Measurements from ENCODE around the gene RNF208.
"Not testable (repeated sequence)": the region's sequence is repeated elsewhere in the genome, so short reads cannot be mapped to it uniquely, and the experiment has no call there.

RNF208 gene, protein sequence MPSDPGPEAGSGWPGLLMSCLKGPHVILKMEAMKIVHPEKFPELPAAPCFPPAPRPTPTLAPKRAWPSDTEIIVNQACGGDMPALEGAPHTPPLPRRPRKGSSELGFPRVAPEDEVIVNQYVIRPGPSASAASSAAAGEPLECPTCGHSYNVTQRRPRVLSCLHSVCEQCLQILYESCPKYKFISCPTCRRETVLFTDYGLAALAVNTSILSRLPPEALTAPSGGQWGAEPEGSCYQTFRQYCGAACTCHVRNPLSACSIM

DNA sequence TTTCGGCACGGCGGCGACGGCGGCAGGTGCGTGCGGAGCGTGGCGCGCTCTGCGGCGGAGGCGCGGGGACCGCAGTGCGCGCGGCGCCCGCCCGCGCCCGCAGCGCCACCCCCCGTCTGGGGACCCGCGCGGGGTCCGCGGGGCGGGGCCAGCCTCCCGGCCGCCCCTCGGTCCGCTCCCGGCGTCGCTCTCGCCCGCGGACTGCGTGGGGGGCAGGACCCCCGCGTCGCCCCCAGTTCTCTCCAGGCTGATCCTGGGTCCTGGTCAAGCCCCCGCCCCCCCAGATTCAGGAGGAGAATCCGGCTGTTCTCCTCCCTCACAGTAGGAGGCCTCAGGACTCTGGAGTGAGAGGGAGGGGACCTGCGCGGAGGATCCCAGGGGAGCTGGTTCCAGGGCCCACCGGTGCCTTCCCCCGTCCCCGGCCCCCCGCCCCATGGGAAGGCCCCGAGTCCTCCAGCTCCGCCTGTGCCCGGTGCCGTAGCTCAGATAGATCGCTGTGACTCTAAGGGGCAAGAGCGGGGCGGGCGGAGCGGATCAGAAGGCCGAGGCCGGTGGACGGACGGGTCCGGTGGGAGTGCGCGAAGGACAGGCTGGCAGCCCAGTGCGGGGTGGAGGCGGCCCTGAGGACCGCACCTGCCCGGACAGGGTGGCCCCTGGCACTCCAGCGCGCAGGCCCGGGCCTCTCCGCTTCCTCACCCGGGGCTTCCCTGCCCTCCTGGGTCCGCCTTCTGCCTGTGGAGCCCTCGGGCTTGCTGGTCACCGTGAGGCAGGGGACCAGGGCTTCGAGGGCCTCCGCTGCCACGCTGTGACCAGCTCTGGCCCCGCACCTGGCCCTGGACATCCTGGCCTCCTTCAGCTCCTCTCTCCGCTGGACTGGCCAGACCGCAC, at the start of gene RNF208:
Gene RNF208 (minus strand): TSS at position 51 of the 888 bp plus-strand sequence. CDS start 1,028 bp downstream, outside the sequence.
- DNase-seq: no peak

DNA sequence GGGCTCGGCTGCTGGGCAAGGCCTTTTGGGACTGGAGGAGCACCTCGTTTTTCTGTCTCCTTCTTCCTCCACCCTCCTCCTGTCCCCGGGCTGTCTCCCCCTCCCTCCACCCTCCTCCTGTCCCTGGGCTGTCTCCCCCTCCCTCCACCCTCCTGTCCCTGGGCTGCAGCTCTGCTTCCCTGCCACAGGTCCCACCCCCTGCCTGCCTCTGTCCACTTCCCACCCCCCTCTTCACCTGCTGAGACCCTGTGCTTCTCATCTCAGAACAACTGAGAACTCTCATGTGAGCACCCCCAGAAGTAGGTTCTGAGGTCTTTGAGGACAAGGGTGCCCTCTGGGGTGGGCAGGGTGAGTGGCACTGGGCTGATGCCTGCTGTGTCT, 49.6 kb upstream of the RNF208 start:
- no peak for DNase-seq

DNA sequence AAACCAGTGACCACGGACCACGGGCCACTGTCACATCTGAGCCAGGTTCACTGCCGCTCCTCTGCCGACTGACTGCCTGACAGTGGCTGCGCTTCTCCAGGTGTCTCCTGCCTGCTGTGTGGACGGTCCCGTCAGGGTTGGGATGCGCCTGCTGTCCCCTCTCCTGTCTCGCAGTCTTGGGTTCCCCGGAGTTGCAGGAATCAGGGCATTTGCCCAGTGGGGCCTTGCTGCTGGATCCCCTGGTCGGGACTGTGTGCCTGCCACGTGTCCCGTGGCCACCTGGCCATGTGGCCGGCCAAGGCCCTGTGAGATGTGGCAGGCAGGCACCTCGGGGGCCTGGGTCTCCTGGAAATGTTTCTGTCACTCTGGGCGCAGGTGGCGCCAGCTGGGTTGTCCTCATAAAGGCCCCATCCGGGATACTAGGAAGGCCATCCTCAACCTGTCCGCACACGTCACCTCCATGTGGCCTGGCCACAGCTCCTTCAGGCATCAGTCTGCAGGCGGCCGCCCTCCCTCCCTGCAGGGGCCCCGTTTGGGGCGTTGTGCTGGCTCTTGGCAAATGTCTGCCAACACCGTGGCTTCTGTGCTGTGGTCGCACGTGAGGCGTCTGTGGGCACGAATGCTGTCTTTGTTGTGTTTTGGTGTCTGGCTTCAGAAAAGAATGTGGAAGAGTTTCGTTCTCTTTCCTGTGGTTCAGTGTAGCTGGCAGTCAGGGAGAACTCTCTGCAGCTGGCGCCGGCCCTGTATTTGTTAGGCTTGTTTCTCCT, 49.1 kb upstream of the RNF208 start:
- DNase-seq: no peak

DNA sequence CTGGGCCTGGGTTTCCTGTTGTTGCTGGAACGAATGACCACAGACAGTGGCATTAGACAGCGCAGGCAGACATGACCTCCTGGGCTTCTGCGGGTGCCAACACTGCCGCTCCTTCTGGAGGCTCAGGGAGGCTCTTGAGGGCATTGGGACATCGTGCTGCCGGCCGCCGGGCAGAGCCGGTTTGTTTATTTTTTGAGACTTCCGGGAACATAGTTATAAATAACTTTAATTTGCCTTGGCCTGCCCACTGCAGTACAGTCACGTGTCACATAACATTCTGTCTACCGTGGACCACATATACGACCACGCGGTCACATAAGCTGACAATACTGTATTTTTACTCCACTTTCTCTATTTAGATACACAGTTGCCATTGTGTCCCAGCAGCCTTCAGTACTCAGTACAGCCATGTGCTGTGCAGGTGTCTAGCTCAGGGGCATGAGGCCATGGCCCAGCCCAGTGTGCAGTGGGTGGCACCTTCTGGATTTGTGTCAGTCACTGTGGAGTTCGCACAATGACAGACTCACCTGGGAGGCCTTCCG, 47.3 kb upstream of the RNF208 start:
- no peak for DNase-seq

DNA sequence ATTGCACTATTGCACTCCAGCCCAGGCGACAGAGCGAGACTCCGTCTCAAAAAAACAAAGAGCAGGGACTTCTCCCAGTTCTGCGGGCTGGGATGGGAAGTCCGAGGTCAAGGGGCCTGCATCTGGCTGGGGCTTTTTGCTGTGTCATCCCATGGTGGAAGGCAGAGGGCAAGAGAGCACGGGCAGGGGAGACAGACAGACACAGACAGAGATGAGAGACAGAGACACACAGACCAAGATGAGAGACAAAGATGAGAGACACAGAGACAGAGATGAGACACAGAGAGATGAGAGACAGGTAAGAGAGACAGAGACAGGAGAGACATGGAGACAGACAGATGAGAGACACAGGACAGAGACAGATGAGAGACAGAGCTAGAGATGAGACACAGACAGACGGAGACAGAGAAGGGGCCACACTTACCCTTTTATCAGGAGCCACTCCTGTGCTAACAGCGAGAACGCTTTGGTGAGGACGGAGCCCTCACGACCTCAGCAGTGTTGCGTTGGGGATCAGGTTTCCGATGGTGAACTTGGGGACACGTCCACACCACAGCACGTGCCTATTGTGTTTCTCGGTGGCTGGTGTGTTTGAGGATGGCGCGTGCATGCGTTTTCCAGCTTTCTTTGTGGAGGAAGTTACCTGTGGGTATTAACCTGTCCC, 46.6 kb upstream of the RNF208 start:
- no peak for DNase-seq

DNA sequence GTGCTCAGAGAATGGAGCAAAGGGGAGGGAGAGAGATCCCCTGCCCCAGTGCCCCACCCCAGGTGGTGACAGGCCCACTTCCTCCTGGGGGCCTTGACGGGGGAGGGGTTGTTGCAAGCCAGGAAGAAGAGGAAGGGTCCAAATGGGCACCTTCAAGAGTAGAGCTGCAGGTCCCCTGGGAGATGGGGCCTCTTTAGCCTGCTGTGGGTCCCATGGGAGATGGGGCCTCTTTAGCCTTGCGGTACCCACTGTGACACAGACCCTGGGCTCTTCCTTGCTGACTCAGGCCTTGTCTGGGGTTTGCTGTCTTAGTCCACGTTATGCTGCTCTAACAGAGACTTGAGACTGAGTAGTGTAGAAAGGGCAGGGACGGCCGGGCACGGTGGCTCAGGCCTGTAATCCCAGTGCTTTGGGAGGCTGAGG, 45.9 kb upstream of the RNF208 start:
- DNase-seq: no peak

DNA sequence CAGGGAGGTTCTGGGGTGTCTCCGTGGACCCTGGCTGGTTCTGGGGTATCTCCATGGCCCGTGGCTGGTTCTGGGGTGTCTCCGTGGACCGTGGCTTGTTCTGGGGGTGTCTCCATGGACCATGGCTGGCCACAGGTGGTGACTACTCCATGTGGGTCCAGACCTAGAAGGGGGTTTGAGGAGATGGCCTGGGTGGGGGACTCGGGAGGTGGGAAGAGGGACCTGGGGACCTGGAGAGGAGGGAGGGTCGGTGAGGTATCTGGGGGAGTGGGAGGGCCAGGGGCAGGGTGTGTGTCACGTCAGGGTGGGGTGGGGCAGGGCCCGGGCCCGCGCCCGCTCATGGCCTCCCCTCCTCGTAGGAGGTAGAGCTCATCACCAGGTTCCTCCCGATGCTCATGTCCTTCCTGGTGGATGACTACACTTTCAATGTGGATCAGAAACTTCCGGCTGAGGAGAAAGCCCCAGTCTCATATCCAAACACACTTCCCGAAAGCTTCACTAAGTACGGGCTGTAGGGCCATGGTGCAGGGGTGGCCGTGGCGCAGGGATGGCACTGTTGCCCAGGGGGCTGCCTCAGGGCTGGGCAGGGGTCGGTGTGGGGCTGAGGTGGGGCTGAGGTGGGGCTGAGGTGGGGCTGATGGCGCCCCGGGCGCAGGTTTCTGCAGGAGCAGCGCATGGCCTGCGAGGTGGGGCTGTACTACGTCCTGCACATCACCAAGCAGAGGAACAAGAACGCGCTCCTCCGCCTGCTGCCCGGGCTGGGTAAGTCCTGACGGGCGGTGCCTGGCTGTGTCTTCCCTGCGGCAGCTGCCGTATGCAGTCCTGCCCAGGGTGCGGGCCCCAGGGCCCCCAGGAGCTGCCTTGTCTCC, 44.8 kb upstream of the RNF208 start:
- no peak for DNase-seq

DNA sequence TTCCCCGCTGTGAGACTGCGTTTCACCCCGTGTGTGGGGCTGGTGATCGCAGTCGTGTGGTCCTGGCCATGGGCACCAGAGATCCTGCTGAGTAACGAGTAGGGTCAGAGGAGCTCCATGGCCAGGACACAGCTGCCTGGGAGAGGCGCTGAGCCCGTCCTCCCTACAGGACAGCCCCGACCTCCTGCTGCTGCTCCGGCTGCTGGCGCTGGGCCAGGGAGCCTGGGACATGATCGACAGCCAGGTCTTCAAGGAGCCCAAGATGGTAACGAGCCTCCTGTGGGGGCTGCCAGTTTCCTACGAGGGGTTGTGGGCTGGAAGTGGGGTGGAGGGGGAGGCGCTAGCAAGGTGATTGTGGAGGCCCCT, 44.1 kb upstream of the RNF208 start:
- no peak for DNase-seq

DNA sequence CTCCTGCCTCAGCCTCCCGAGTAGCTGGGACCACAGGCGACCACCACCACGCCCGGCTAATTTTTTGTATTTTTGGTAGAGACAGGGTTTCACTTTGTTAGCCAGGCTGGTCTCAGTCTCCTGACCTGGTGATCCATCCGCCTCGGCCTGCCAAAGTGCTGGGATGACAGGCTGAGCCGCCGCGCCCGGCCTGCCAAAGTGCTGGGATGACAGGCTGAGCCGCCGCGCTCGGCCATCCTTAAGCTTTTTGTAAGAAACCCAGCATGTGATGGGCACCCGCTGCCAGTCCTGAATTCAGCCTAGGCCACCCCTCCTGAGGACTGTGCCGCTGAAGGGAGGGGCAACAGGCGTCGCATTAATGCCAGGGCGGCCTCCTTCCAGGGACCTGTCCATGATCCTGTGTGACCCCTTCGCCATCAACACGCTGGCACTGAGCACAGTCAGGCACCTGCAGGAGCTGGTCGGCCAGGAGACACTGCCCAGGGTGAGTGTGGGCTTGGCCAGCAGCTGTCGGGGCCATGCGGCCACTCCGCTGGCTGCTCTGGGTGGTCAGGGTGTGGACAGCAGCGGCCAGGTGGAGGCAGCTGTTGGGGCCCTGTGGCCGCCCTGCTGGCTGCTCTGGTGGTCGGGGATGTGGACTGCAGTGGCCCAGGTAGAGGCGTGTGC, 43.6 kb upstream of the RNF208 start:
- DNase-seq: no peak

DNA sequence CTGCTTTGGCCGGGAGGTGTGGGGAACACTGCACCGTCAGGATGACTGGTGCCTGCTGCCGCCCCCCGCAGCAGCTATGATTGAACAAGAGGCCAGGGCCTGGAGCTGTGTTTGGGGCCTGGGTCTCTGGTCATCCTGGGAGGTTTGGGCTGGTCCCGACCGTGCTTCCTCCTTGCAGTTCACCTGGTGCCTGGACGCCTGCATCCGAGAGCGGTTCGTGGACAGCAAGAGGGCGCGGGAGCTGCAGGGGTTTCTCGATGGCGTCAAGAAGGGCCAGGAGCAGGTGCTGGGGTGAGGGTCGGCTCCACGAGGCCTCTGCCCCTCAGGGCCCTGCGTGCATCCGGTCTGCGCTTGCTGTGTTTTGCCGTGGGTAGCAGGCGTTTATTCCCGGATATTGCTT, 42.0 kb upstream of the RNF208 start:
- DNase-seq: no peak

DNA sequence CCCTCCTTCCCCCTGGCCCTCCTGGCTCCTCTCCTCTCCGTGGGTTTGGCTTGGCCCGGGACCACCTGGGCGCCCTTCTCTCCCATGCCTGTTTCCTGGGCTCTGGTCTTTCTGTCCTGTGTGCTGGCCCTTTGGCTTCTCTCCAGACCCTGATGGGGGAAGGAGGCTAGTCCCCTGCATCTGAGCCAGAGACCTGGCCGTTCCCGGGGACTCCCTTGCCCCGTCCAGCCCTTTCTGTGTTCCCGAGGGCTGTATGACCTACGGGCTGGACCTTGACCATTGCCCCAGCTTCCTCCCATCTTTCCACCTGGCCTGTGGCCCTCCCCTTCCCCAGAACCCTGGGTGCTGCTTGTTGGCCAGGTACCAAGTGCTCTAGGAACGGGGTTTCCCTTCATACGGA, 41.5 kb upstream of the RNF208 start:
- no peak for DNase-seq

DNA sequence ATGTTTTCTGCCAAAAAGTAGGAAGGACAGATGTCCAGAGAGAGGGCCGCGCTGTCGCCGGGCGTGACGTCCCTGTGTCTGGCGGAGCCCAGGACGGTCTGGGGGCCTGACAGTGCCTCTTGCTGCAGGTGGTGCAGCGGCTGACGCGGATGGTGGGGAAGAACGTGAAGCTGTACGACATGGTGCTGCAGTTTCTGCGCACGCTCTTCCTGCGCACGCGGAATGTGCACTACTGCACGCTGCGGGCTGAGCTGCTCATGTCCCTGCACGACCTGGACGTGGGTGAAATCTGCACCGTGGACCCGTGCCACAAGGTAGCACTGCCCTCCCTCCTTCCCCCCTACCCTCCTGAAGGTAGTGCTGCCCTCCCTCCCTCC, 40.9 kb upstream of the RNF208 start:
- DNase-seq: no peak

DNA sequence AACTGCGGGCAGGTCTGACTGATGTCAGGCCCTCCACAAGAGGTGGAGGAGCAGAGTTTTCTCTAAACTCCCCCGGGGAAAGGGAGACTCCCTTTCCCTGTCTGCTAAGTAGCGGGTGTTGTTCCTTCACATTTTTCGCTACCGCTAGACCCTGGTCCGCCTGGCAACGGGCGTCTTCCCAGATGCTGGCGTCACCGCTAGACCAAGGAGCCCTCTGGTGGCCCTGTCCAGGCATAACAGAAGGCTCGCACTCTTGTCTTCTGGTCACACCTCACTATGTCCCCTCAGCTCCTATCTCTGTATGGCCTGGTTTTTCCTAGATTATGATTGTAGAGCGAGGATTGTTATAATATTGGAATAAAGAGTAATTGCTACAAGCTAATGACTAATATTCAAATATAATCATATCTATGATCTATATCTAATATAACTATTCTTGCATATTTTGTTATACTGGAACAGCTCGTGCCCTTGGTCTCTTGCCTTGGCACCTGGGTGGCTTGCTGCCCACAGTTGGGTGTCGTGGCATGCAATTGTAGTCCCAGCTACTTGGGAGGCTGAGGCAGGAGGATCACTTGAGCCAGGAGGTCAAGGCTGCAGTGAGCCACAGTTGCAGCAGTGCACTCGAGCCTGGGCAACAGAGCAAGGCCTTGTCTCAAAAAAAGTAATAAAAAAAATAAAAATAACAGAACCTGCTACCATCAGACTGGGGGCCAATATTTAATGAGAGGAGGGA, 40.3 kb upstream of the RNF208 start:
- DNase-seq: not testable (repeated sequence)

DNA sequence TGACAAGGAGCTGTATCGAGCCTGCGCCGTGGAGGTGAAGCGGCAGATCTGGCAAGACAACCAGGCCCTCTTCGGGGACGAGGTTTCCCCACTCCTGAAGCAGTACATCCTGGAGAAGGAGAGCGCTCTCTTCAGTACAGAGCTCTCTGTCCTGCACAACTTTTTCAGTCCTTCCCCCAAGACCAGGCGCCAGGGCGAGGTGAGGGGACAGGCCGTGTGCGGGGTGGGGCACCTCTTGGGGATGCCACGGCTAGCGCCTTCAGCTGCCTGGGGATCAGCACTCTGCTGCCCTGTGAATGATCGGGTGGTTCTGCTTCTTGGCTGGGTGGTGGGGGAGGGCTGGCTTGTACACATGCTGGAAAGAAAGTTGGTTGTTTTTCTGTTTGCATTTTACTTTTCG, 34.8 kb upstream of the RNF208 start:
- DNase-seq: no peak

DNA sequence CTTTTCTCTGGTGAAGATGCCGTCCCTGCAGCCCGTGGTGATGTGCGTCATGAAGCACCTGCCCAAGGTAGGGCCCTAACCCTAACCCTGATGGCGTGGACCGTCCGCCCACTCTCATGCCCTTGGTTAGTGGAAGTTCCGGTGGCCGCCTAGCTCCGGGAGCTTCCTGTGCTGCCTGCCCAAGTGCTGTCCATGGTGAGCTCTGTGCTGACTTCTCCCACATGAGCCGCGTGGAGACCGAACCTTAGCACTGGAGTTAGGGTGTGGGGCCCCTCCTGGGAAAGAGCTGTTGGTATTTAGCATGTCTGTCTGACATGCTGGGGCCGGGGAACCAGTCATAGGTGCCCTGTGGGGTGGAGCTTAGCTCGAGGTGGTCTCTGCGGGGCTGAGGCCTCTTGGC, 34.3 kb upstream of the RNF208 start:
- no peak for DNase-seq

DNA sequence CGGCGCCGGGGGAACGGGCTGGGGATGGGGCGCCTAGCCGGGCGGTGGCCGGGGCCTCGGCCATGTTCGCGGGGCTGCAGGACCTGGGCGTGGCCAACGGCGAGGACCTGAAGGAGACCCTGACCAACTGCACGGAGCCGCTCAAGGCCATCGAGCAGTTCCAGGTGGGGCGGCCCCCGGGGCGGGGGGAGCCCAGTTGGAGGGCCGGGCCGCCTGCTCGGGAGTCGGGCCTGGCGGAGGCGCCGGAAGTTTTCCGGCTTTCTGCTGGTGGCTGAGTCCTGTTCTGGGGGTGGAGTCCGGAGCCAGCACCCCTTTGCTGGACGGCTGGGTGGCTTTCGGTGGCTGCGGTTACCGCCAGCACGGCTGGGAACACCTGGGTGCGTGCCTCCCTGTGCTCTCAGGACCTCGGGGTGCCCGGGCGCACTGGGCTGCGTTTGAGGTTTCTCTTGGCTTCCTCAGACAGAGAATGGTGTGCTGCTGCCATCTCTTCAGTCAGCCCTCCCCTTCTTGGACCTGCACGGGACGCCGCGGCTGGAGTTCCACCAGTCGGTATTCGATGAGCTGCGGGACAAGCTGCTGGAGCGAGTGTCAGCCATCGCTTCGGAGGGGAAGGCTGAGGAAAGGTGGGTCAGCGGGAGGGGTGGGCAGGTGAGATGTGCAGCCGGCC, 33.5 kb upstream of the RNF208 start:
- DNase-seq: peak in 1 of 4 experiments; percentile 42

DNA sequence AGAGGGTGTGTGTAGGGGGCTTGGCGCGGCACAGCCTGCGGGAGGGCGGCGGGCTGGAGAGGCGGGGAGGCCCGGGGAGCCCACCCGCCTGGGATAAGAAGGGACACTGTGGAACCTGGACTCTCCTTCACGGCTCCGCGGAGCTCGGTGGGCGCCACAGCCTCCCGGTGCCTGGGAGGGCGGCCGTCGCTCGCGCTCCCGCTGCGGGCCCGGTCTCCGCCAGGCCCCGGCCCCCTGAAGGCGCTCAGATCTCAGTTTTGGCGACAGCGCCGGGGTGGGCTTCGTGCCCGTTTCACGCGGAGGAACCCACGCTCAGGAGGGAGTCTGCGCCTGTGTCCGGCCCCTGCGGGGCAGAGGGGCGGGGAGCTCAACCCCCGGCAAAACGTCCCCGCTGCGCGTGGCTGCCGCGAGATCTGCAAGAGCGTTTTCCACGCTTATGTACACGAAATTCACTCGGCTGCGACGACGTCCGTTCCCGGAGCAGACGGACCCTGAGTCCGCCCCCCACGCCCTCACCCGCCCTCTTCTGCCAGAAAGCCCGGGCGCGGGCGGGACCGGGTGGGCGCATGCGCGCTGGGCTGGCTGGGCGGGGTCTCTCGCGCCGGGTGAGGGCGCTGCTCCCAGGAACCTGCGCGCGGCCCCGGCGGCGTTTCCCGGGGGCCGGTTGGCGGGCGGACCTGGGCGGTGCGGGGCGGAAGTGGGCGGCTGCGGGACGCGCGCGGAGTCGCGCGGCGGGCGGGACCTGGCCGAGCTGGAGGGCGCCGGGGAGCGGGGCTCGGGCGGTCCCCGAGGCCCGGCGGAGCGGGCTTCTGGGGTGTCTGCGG, 32.8 kb upstream of the RNF208 start, which contains the start of gene NELFB:
Gene NELFB (plus strand): TSS at position 704 of the 824 bp plus-strand sequence.
- peak; percentile 93 to 97 (median 95) for DNase-seq

DNA sequence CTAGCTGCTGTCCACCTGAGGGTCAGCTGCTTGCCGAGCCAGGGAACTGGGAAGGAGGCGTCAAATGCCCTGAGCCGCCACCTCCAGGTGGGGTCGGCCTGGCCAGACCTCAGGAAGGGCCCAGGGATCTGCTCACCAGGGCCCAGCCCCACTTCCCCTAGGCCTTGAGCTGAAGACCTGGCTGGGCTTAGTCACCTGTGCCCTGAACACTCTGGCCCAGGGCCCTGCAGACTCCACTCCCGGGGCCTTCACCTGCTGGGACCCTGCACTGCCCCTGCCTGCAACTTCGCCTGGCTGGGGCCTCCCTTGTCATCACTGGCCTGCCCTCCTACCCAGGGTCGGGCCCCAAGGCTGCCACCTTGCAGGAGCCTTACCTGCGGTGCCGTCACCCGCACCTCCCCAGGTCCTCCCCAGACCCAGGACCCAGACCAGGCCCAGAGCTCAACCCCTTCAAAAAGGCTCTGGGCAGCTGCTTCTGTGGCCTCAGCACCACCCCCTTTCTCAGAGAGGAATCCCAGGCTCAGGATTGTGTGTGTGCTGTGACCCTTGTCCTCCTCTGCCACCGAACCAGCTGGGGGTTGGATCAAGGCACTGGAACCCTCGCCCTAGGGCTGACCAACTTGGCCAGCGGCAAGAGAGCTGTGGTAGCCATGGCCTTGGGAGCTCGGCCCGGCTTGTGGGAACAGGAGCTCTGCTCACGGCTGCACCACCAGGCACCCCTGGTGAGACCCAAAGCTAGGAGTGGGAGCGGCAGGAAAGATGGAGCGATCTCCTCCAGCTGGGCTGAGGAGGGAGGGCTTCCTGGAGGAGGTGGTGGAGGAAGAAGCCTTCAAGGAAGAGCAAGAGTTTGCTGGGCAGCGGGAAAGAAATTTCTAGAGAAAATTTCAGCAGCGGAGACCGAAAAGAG, 31.9 kb upstream of the RNF208 start:
- no peak for DNase-seq
